Parathyroid adenoma (tissue), 2 donors: ENCODE data around the gene ADA.

Source experiments
- H2AFZ ChIP-seq: fragments of 300-600 bp; sonication (generic); one replicate; pipeline ENCODE4 v1.7.0; 2017; ENCODE audit warnings: antibody characterized with exemption, mild to moderate bottlenecking
- H3K27ac ChIP-seq: fragments of 300-600 bp; sonication (generic); one replicate; pipeline ENCODE4 v1.7.0; 2017
- H3K27me3 ChIP-seq: fragments of 300-600 bp; sonication (generic); one replicate; pipeline ENCODE4 v1.7.0; 2017; ENCODE audit warnings: low read length; ENCODE audit not compliant: control insufficient read depth, insufficient read depth
- H3K36me3 ChIP-seq: fragments of 300-600 bp; sonication (generic); one replicate; pipeline ENCODE4 v1.7.0; 2017; ENCODE audit warnings: low read length; ENCODE audit not compliant: control insufficient read depth, insufficient read depth
- H3K4me1 ChIP-seq: fragments of 300-600 bp; sonication (generic); one replicate; pipeline ENCODE4 v1.7.0; 2017; ENCODE audit warnings: control low read depth
- H3K4me2 ChIP-seq: fragments of 300-600 bp; sonication (generic); one replicate; pipeline ENCODE4 v1.7.0; 2017; ENCODE audit warnings: low read length
- H3K4me3 ChIP-seq: fragments of 300-600 bp; sonication (generic); one replicate; pipeline ENCODE4 v1.7.0; 2017; ENCODE audit warnings: low read depth, low read length
- H3K79me2 ChIP-seq: fragments of 300-600 bp; sonication (generic); one replicate; pipeline ENCODE4 v1.7.0; 2017; ENCODE audit warnings: control low read depth
- H3K9ac ChIP-seq: fragments of 300-600 bp; sonication (generic); one replicate; pipeline ENCODE4 v1.7.0; 2017; ENCODE audit warnings: mild to moderate bottlenecking
- H3K9me3 ChIP-seq: fragments of 300-600 bp; sonication (generic); one replicate; pipeline ENCODE4 v1.7.0; 2017; ENCODE audit warnings: low read length; ENCODE audit not compliant: control insufficient read depth
- TF ChIP-seq, protein P1 (sequence below): fragments of 300-600 bp; sonication (generic); IDR thresholded peaks from one replicate; pipeline ENCODE4 v1.7.0; 2017; ENCODE audit warnings: antibody characterized with exemption, mild to moderate bottlenecking
- donor health status: primary hyperparathyroidism.

ADA gene

DNA sequence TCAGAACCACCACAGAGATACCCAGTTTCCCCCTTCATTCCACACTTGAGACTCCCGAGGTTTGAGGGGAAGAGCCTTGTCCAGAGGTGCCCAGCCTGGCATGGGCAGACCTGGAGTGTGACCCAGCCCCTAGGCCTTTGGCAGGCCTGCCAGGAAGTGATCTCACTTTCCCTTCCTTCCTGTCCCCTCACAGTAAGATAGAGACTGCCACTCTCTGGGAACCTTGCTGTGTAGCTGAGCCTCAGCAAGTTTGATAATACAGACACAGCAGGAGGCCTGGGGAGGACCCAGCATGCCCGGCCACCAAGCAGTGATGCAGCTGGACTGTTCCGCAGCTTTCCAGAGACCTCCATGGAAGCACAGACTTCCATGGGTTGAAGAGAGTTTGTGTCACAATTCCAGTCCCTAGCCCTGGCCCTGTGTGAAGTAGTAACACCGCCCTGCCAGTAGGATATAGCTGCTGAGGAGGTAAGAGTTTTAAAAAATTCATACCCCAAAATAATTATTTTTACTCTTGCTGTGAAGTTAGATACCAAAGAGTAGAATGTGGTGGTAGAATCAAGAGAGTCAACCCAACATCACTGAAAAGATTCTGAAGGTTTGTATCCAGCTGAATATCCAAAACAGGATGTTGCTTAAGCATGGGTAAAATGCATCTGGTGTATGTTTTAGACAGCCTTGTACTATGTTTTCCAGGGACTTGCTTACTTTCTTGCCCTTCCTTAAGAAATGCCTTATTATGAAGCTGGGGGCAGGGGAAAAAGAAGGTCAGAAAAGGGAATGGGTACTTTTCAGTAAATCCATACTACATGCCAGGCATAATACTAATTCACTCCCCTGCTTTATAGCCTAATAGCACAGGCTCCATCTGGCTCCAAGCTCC lies 52.8 kb downstream of the ADA start:
- H3K27ac ChIP-seq, result peak overlapping the region; percentile 26
- no peaks in the 10 kb centered on the region for H3K36me3 ChIP-seq
- peaks cover 15% of the 10 kb centered on the region for H3K4me1 ChIP-seq
- no peaks in the 10 kb centered on the region for H3K27me3 ChIP-seq
- TF ChIP-seq, protein P1, sequence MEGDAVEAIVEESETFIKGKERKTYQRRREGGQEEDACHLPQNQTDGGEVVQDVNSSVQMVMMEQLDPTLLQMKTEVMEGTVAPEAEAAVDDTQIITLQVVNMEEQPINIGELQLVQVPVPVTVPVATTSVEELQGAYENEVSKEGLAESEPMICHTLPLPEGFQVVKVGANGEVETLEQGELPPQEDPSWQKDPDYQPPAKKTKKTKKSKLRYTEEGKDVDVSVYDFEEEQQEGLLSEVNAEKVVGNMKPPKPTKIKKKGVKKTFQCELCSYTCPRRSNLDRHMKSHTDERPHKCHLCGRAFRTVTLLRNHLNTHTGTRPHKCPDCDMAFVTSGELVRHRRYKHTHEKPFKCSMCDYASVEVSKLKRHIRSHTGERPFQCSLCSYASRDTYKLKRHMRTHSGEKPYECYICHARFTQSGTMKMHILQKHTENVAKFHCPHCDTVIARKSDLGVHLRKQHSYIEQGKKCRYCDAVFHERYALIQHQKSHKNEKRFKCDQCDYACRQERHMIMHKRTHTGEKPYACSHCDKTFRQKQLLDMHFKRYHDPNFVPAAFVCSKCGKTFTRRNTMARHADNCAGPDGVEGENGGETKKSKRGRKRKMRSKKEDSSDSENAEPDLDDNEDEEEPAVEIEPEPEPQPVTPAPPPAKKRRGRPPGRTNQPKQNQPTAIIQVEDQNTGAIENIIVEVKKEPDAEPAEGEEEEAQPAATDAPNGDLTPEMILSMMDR, result no peak
- H3K9ac ChIP-seq, result no peak overlapping the region
- H2AFZ ChIP-seq, result no peak overlapping the region
- no peak overlapping the region for H3K4me2 ChIP-seq
- no peaks in the 10 kb centered on the region for H3K9me3 ChIP-seq
- peaks cover 37% of the 10 kb centered on the region for H3K79me2 ChIP-seq
- H3K4me3 ChIP-seq, result no peak overlapping the region

DNA sequence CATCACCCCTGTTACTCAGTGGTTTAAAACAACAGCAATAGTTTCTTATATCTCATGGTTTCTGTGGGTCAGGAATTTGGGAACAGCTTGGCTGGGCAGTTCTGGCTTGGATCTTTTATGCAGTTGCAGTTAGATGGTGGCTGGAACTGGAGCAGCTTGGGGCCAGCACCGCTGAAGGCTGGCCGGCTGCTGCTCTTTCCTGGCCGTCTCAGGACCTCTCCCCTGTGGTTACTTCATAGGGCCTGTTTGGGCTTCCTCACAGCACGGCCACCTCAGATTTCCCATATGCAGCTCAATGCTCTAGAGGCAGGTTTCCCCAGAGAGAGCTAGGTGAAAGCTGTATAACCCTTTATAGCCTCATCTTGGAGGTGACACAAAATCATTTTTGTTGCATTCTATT lies 53.6 kb downstream of the ADA start:
- TF ChIP-seq, protein P1, result no peak
- H3K36me3 ChIP-seq, result no peaks in the 10 kb centered on the region
- no peak overlapping the region for H2AFZ ChIP-seq
- H3K4me3 ChIP-seq, result no peak overlapping the region
- H3K27ac ChIP-seq, result peak overlapping the region; percentile 26
- peaks cover 36% of the 10 kb centered on the region for H3K79me2 ChIP-seq
- H3K4me2 ChIP-seq, result no peak overlapping the region
- H3K9ac ChIP-seq, result no peak overlapping the region
- peaks cover 15% of the 10 kb centered on the region for H3K4me1 ChIP-seq
- H3K9me3 ChIP-seq, result no peaks in the 10 kb centered on the region
- H3K27me3 ChIP-seq, result no peaks in the 10 kb centered on the region

DNA sequence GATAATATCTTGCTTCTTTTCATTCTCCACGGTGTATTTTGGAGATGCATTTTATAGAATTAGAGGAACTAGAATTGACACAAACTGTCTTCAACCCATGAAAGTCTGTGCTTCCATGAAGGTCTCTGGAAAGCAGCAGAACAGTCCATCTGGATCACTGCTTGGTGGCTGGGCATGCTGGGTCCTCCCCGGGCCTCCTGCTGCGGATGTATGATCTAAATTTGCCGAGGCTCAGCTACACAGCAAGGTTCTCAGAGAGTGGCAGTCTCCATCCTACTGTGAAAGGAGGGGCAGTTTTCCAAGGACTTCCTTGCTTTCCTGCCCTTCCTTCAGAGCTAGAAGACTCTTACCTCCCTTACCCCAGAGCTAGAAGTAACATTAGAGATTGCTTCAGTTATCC lies 54.0 kb downstream of the ADA start:
- peaks cover 15% of the 10 kb centered on the region for H3K4me1 ChIP-seq
- H3K9ac ChIP-seq, result no peak overlapping the region
- H3K9me3 ChIP-seq, result no peaks in the 10 kb centered on the region
- H3K27ac ChIP-seq, result peak overlapping the region; percentile 26
- H2AFZ ChIP-seq, result no peak overlapping the region
- H3K79me2 ChIP-seq, result peaks cover 38% of the 10 kb centered on the region
- no peak overlapping the region for H3K4me3 ChIP-seq
- H3K4me2 ChIP-seq, result no peak overlapping the region
- no peaks in the 10 kb centered on the region for H3K27me3 ChIP-seq
- TF ChIP-seq, protein P1, result no peak
- H3K36me3 ChIP-seq, result no peaks in the 10 kb centered on the region

DNA sequence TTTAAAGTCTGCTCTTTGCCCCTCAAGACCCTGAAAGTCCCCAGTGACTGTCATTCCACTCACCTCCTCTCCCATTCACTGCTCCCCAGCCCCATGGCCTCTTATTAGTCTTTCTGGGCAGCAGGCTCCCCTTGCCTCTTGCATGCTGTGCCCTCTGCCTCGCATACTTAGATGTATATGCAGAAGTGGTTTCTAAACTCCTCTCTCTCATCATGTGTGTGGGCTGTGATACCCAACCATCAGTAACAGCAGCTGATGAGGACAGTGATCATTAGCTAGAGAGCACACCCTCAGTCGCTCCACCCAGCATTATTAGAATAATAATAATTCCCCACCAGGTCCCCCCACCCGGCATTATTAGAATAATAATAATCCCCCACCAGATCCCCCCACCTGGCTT lies 54.6 kb downstream of the ADA start:
- peaks cover 11% of the 10 kb centered on the region for H3K4me1 ChIP-seq

More for the DNA sequence above, 54.6 kb downstream of the ADA start:
- no peak overlapping the region for H3K9ac ChIP-seq
- peaks cover 42% of the 10 kb centered on the region for H3K79me2 ChIP-seq
- no peaks in the 10 kb centered on the region for H3K36me3 ChIP-seq
- TF ChIP-seq, protein P1, result no peak
- no peaks in the 10 kb centered on the region for H3K9me3 ChIP-seq
- no peak overlapping the region for H3K4me3 ChIP-seq
- no peaks in the 10 kb centered on the region for H3K27me3 ChIP-seq
- H3K27ac ChIP-seq, result no peak overlapping the region
- no peak overlapping the region for H2AFZ ChIP-seq
- H3K4me2 ChIP-seq, result no peak overlapping the region
